Measurements from ENCODE around the gene CACNA1I.

CACNA1I gene

DNA sequence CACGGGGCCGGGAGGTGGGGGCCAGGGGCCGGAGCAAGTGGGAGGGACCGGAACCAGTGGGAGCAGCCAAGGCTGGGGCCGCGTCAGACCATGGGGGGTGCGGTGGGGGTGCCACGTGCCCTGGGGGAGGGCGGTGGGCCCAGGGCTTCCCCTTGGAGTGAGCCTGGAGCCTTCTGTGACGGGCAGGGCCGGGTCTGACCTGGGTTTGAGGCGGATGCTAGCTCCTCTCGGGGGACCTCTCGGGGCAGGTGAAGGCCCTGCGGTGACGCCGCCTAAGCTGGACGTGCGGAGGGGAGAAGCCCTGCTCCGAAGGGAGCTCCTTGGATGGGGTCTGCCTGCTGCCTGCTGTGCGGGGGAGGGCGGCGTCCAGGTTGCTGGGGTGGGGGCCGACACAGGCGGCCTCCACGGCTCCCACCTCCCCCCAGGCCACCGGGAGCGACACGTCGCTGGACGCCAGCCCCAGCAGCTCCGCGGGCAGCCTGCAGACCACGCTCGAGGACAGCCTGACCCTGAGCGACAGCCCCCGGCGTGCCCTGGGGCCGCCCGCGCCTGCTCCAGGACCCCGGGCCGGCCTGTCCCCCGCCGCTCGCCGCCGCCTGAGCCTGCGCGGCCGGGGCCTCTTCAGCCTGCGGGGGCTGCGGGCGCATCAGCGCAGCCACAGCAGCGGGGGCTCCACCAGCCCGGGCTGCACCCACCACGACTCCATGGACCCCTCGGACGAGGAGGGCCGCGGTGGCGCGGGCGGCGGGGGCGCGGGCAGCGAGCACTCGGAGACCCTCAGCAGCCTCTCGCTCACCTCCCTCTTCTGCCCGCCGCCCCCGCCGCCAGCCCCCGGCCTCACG lies 115.0 kb downstream of the CACNA1I start:
- H3K36me3 ChIP-seq (ENCODE audit: control insufficient read depth in 2 of 2, insufficient read depth in 2 of 2, low read length in 2 of 2): no peaks in the 10 kb centered on the region
- H3K9ac ChIP-seq (ENCODE audit: low read length in 2 of 2): no peak overlapping the region
- no peaks in the 10 kb centered on the region for H3K9me3 ChIP-seq (ENCODE audit: control insufficient read depth in 2 of 2, low read length in 2 of 2)
- H3K27me3 ChIP-seq (ENCODE audit: control insufficient read depth in 1 of 2, insufficient read depth in 2 of 2, low read length in 2 of 2): peaks cover 35 to 38% of the 10 kb centered on the region in 2 donors
- peaks cover 2% of the 10 kb centered on the region for H3K4me1 ChIP-seq (ENCODE audit: control insufficient read depth, insufficient read depth, low read length)
- H3K4me3 ChIP-seq (ENCODE audit: low read length in 2 of 2): no peak overlapping the region
- H3K27ac ChIP-seq (ENCODE audit: low read length): no peak overlapping the region

- H3K27me3 ChIP-seq (ENCODE audit: control insufficient read depth in 1 of 2, insufficient read depth in 2 of 2, low read length in 2 of 2): peaks cover 42% of the 10 kb centered on the region in 2 donors
- H3K4me3 ChIP-seq (ENCODE audit: low read length in 2 of 2): no peak overlapping the region
- no peak overlapping the region for H3K9ac ChIP-seq (ENCODE audit: low read length in 2 of 2)
- no peaks in the 10 kb centered on the region for H3K9me3 ChIP-seq (ENCODE audit: control insufficient read depth in 2 of 2, low read length in 2 of 2)
- H3K4me1 ChIP-seq (ENCODE audit: control insufficient read depth, insufficient read depth, low read length): peaks cover 2% of the 10 kb centered on the region
- no peak overlapping the region for H3K27ac ChIP-seq (ENCODE audit: low read length)
- H3K36me3 ChIP-seq (ENCODE audit: control insufficient read depth in 2 of 2, insufficient read depth in 2 of 2, low read length in 2 of 2): no peaks in the 10 kb centered on the region
These were observed 115.6 kb downstream of the CACNA1I start for GRCh38 chr22:39686178-39686620.

DNA sequence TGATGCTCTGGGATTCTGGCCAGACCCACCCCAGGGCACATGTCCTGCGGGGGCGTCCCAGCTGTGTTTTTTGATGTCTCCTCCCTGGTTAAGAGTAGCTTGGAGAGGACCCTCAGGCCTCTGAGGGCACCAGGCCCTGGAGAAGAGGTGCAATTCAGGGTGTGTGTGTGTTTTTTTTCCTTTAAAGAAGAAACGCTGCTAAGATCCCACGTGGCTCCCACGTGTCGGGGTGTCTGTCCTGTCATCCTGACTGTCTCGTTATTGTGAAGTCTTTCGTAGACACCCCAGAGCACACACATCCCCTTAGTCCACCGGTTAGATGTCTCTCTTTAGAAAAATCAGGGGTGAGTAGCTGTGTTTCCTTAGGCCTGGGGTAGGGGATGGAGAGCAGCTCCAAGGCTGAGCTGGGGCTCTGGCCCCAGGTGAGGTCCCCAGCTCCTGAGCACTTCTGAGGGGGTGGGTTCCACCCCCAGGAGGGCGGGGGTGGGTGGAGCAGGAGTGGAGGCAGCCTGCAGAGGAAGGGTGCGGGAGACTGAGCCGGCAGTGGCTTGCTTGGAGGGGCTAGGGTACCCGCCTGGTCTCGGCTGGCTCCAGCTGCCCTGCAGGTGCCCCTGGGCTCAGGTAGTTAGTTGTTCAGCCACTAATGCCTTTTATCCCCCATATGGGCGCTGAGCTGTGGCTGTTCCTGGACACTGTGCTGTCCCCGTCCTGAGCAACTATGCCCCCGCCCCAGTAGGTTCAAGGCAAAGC lies 116.4 kb downstream of the CACNA1I start:
- Histone ChIP-seq H3K27me3 (ENCODE audit: control insufficient read depth in 1 of 2, insufficient read depth in 2 of 2, low read length in 2 of 2) (peaks cover 46 to 47% of the 10 kb centered on the region in 2 donors), H3K27ac (ENCODE audit: low read length) (no peak overlapping the region), H3K4me1 (ENCODE audit: control insufficient read depth, insufficient read depth, low read length) (peaks cover 2% of the 10 kb centered on the region), H3K4me3 (ENCODE audit: low read length in 2 of 2) (no peak overlapping the region), H3K36me3 (ENCODE audit: control insufficient read depth in 2 of 2, insufficient read depth in 2 of 2, low read length in 2 of 2) (no peaks in the 10 kb centered on the region), H3K9ac (ENCODE audit: low read length in 2 of 2) (no peak overlapping the region), H3K9me3 (ENCODE audit: control insufficient read depth in 2 of 2, low read length in 2 of 2) (no peaks in the 10 kb centered on the region)

DNA sequence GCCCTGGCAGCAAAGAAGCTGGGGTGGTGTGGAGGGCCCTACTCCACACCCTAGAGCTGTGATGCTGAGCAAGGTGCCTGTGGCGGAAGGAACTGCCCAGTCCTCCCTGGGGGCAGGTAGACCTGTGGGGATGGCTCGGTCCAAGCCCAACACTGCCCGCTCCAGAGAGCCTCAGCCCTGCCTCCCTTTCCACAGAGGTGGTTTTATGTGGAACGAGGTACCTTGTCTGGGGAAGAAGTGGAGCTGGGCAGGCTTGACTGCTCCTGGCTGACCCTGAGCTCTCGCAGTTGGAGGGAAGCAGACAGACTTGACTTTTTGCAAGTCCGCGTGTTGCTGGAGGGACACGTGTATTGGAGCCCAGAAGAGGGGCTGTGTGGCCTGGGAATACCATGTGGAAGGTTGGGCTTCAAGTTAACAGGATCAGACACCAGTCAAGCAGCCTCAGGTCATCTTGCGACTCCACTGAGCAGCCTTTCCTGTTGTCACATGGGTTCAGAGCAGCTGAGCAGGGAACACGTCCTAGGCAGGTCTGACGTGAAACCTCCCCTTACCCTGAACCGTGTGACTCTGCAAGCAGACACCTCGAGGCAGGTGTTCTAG lies 117.7 kb downstream of the CACNA1I start:
- Histone ChIP-seq H3K4me3 (ENCODE audit: low read length in 2 of 2) (no peak overlapping the region), H3K27ac (ENCODE audit: low read length) (no peak overlapping the region), H3K9ac (ENCODE audit: low read length in 2 of 2) (no peak overlapping the region), H3K36me3 (ENCODE audit: control insufficient read depth in 2 of 2, insufficient read depth in 2 of 2, low read length in 2 of 2) (no peaks in the 10 kb centered on the region), H3K9me3 (ENCODE audit: control insufficient read depth in 2 of 2, low read length in 2 of 2) (no peaks in the 10 kb centered on the region), H3K4me1 (ENCODE audit: control insufficient read depth, insufficient read depth, low read length) (peaks cover 2% of the 10 kb centered on the region), H3K27me3 (ENCODE audit: control insufficient read depth in 1 of 2, insufficient read depth in 2 of 2, low read length in 2 of 2) (peaks cover 42 to 47% of the 10 kb centered on the region in 2 donors)

- Histone ChIP-seq H3K4me3 (ENCODE audit: low read length in 2 of 2) (no peak overlapping the region), H3K27me3 (ENCODE audit: control insufficient read depth in 1 of 2, insufficient read depth in 2 of 2, low read length in 2 of 2) (peaks cover 36 to 41% of the 10 kb centered on the region in 2 donors), H3K36me3 (ENCODE audit: control insufficient read depth in 2 of 2, insufficient read depth in 2 of 2, low read length in 2 of 2) (no peaks in the 10 kb centered on the region), H3K4me1 (ENCODE audit: control insufficient read depth, insufficient read depth, low read length) (peaks cover 2% of the 10 kb centered on the region), H3K9me3 (ENCODE audit: control insufficient read depth in 2 of 2, low read length in 2 of 2) (no peaks in the 10 kb centered on the region), H3K9ac (ENCODE audit: low read length in 2 of 2) (no peak overlapping the region), H3K27ac (ENCODE audit: low read length) (no peak overlapping the region)
These were observed 118.9 kb downstream of the CACNA1I start for GRCh38 chr22:39689421-39689820.

GRCh38 chr22:39690881-39691605 lies 120.5 kb downstream of the CACNA1I start:
- H3K4me1 ChIP-seq (ENCODE audit: control insufficient read depth, insufficient read depth, low read length): no peaks in the 10 kb centered on the region
- H3K9ac ChIP-seq (ENCODE audit: low read length in 2 of 2): no peak overlapping the region
- H3K27ac ChIP-seq (ENCODE audit: low read length): no peak overlapping the region
- no peaks in the 10 kb centered on the region for H3K36me3 ChIP-seq (ENCODE audit: control insufficient read depth in 2 of 2, insufficient read depth in 2 of 2, low read length in 2 of 2)
- H3K9me3 ChIP-seq (ENCODE audit: control insufficient read depth in 2 of 2, low read length in 2 of 2): no peaks in the 10 kb centered on the region
- H3K4me3 ChIP-seq (ENCODE audit: low read length in 2 of 2): no peak overlapping the region
- peaks cover 28 to 41% of the 10 kb centered on the region in 2 donors for H3K27me3 ChIP-seq (ENCODE audit: control insufficient read depth in 1 of 2, insufficient read depth in 2 of 2, low read length in 2 of 2)

- Histone ChIP-seq H3K27me3 (ENCODE audit: control insufficient read depth in 1 of 2, insufficient read depth in 2 of 2, low read length in 2 of 2) (peaks cover 14 to 30% of the 10 kb centered on the region in 2 donors), H3K9me3 (ENCODE audit: control insufficient read depth in 2 of 2, low read length in 2 of 2) (no peaks in the 10 kb centered on the region), H3K36me3 (ENCODE audit: control insufficient read depth in 2 of 2, insufficient read depth in 2 of 2, low read length in 2 of 2) (no peaks in the 10 kb centered on the region), H3K4me1 (ENCODE audit: control insufficient read depth, insufficient read depth, low read length) (no peaks in the 10 kb centered on the region), H3K9ac (ENCODE audit: low read length in 2 of 2) (no peak overlapping the region), H3K27ac (ENCODE audit: low read length) (no peak overlapping the region), H3K4me3 (ENCODE audit: low read length in 2 of 2) (no peak overlapping the region)
These were observed 123.5 kb downstream of the CACNA1I start for GRCh38 chr22:39693943-39694500.

DNA sequence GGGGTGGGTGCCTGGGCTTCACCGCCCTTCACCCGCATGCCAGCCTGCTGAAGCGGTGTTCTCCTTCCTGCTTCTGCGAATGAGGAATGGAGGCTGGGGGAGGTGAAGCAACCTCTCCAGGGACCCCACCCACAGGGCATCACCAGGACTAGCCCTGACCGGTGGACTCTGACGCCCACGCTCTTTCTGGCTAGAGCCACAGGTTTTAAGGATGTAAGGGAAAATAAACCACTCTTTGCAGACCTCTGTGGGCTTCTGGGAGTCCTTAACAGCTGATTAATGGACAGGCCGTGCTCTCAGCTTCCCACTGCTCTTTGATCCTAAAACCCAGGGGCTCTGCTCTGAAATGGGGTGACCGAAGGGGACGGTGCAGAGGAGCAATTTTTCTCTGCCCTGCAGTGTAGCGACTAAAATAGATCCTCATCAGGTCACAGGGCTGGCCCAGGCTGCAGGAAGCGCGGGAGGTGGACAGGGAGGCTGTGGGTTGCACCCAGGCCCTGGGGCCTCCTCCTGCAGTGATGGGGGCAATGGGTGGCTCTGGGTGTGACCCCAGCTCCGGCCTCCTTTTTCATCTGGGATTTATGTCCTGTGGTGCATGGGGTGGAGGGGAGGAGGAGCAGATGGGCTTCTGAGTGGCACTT lies 127.4 kb downstream of the CACNA1I start:
- Histone ChIP-seq H3K27me3 (ENCODE audit: control insufficient read depth in 1 of 2, insufficient read depth in 2 of 2, low read length in 2 of 2) (peaks cover 8 to 18% of the 10 kb centered on the region in 2 donors), H3K4me1 (ENCODE audit: control insufficient read depth, insufficient read depth, low read length) (no peaks in the 10 kb centered on the region), H3K36me3 (ENCODE audit: control insufficient read depth in 2 of 2, insufficient read depth in 2 of 2, low read length in 2 of 2) (no peaks in the 10 kb centered on the region), H3K4me3 (ENCODE audit: low read length in 2 of 2) (no peak overlapping the region), H3K27ac (ENCODE audit: low read length) (no peak overlapping the region), H3K9me3 (ENCODE audit: control insufficient read depth in 2 of 2, low read length in 2 of 2) (no peaks in the 10 kb centered on the region), H3K9ac (ENCODE audit: low read length in 2 of 2) (no peak overlapping the region)

DNA sequence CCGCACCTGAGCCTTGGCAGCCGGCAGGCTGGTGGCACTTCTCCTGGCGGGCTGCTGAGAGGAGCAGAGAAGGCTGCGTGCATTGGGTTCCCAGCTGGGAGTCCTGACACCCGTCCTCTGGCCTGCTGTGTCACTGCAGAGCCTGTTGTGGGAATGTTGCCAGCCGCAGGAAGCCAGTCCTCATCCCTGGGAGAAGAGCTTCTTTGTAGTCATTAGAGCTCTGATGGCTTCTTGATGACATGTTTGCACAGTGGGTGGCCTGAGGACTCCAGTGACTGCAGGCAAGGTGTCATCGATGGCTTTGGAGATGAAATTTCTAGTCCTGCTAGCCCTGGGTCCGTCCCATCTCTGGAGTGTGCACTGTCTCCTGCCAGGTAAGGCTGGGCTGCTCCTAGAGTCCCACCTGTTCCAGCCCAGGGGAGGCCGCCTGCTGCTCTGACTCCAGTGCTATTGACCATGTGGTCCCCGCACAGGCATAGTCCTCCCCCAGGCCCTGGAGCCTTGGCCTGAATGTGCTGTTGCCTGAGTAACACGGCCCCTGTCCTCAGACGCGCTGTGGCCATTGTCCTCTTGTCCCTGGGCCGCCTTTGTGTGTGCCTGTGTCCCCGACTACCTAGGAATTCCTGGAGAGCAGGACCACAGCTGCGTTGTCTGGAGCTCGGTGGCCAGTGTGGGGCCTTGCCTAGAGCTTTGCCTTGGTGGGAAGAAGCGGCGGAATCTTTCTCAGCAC lies 129.2 kb downstream of the CACNA1I start:
- H3K27me3 ChIP-seq (ENCODE audit: control insufficient read depth in 1 of 2, insufficient read depth in 2 of 2, low read length in 2 of 2): peaks cover 8 to 20% of the 10 kb centered on the region in 2 donors

More for the DNA sequence above, 129.2 kb downstream of the CACNA1I start:
- Histone ChIP-seq H3K9me3 (ENCODE audit: control insufficient read depth in 2 of 2, low read length in 2 of 2) (no peaks in the 10 kb centered on the region), H3K27ac (ENCODE audit: low read length) (no peak overlapping the region), H3K4me3 (ENCODE audit: low read length in 2 of 2) (no peak overlapping the region), H3K9ac (ENCODE audit: low read length in 2 of 2) (no peak overlapping the region), H3K36me3 (ENCODE audit: control insufficient read depth in 2 of 2, insufficient read depth in 2 of 2, low read length in 2 of 2) (no peaks in the 10 kb centered on the region), H3K4me1 (ENCODE audit: control insufficient read depth, insufficient read depth, low read length) (no peaks in the 10 kb centered on the region)

Measured in stomach smooth muscle (tissue), 2 donors.